Stimulated activated CD8-positive, alpha-beta memory T cell treated with anti-CD3 and anti-CD28 coated beads, Interleukin-4, amount 100 ng/mL, for 1 hour (primary cell): ENCODE measurements around the gene HNRNPC.
"Not testable (repeated sequence)": the region's sequence is repeated elsewhere in the genome, so short reads cannot be mapped to it uniquely, and the experiment has no call there.

Source experiments
- DNase-seq, 2 donors: peaks; one replicate each; pipeline ENCODE4 v3.0.0-alpha.2; 2020; ENCODE audit warnings: low read depth in 2 of 2, low spot score in 1 of 2

HNRNPC gene

DNA sequence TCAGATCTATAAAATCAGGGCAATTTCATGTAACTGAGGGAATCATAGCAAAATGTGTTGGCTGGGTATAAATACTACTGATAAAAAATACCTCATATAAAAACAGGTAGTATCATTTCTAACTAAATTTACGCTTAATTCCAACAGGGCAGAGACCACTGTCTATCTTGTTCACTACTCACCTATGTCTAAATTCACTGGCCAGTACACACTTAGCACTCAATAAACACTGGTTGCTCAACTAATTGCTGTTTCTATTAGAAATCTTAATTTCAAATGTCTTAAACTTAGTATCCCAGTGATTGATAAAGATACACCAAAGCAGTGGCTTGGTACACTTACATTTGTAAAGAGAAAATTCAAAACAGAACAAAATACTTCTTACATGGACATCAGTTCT, 55.6 kb downstream of the HNRNPC start:
- DNase-seq = no peak

DNA sequence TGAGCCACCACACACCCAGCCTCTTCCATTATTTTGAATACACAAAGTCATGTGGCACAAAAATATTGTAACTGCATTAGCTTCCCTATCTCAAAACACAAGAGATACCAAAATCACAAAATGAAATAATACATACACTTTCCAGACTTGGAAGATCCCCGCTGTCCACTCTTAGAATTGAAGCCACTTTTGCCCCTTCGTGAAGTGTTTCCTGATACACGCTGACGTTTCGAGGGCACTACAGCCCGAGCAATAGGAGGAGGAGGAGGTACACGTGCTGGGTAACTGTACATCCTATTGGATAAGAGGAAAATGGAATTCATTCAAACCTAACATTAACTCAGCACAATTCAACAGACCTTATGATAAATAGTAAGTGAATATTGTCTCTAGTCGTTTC, 56.4 kb downstream of the HNRNPC start:
- not testable (repeated sequence) for DNase-seq

DNA sequence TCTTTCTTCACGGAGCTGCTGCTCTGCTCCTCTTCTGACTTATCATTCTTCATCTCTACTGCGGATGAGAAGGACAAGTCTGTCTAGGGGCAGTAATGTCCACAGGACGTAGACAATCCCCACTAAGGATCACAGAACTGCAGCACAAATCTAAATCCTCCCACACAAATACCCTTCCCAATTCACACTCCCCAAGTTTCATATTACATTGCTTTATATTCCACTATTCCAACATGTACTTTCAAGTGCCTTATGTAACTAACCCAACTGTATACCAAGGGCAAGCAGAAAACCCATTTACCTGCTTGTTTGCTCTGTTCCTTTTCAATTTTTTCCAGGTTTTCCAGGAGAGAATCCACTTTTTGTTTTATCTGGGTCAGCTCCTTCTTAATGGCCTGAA, 57.7 kb downstream of the HNRNPC start:
- no peak for DNase-seq

- DNase-seq = no peak
These were observed 59.2 kb downstream of the HNRNPC start for GRCh38 chr14:21210023-21210422.

DNA sequence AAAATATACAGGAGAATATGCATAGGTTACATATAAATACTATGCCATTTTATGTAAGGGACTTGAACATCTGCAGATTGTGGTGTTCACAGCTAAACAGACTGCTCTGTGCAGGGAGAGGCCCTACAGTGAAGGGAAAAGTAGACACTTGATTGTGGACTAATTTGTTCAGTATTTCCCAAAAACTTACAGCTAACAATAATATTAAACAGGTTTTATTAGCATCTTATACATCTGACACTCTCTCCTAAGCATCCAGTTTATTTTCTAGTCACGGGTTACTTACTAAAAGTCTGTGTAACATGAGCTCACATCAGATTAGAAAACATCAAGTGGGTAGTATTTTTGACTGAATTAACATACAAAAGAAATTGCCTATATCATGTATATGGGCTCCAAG, 60.1 kb downstream of the HNRNPC start:
- no peak for DNase-seq

DNA sequence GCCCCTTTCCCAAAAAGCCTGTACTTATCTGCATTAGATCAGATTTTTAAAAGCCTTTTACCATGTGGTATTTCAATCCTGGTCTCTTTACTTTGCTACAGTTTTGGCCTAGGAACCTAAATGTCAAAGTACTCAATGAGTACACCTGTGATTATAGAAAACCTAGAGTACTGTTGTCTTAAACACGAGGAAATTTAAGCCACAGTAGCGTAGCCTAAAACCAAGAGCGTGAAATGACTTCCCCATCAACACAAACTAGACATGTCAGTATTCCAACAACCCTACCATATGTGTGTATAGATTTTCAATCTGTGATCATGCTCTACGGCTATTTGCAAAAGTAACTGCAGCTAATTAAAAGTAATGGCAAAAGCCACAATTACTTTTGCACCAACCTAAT, 60.7 kb downstream of the HNRNPC start:
- DNase-seq = no peak

DNA sequence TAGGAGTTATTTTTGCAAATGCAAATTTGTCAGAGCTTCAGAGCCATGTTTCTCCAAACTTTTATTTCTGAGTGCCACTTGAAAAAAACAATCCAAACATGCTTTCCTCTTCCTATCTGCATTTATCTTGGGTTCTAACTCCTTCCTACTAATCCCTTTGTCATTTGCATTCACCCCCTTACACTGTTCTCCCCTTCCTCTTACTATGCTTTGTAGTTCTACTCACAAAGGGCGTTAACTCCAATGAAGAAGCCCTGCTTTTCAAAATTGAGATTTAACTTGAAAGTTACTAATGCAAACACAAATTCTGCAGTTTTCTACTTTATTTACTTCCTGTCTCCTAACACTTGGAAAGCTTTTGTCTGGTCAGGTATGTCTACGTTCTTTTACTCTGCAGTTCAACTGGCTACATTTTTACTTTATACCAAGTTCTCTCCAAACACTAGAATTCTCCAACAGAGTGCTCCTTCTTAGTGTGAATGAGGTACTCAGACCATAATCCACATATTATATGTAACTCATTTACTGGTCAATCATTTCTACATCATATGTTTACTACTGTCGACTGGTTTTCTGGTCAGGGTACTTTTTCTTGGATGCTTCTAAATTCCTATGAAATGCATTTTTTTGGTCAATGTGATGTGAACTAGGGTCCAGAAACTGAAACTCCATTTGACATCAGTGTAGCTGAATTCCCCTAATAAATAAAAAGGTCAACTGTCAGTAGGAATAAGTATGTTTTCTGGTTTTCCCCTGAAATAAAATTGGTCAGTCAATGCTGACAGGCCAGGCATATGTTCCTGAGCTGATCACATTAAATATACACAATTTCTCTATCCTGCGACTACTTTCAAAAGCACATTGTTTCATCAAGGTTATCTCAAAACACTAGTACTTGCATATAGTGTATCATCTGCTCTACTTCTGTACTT, 62.2 kb downstream of the HNRNPC start:
- DNase-seq = no peak

GRCh38 chr14:21205678-21206581, 63.3 kb downstream of the HNRNPC start:
- no peak for DNase-seq

DNA sequence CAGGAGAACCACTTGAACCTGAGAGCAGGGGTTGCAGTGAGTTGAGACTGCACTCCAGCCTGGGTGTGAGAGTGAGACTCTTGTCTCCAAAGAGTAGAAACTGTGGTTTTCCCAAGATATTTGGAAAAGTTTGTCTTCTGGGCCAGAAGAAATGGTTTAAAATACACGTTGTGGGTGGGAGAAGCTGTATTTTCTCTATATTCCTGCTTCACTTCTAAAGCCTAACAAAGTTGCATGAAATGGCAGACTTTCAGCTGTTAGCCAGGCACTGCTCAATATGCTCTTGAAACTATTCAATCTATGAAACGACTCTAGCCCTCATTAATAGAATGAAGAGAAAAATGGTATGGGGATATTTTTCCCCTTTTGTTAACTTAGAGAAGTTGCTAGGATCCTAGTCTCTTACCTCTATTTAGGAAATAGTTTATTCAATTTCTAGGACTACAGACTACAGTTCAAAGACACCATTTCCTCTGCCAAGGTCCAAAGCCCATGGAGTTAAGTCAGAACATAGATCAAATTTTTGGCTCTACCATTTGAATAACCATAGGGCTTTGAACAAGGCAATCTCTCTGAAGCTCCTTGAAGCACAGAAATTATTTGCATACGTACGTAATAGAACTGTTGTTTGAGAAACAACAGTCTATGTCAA, 64.1 kb downstream of the HNRNPC start:
- DNase-seq = no peak

GRCh38 chr14:21204167-21205025, 64.8 kb downstream of the HNRNPC start:
- no peak for DNase-seq

DNA sequence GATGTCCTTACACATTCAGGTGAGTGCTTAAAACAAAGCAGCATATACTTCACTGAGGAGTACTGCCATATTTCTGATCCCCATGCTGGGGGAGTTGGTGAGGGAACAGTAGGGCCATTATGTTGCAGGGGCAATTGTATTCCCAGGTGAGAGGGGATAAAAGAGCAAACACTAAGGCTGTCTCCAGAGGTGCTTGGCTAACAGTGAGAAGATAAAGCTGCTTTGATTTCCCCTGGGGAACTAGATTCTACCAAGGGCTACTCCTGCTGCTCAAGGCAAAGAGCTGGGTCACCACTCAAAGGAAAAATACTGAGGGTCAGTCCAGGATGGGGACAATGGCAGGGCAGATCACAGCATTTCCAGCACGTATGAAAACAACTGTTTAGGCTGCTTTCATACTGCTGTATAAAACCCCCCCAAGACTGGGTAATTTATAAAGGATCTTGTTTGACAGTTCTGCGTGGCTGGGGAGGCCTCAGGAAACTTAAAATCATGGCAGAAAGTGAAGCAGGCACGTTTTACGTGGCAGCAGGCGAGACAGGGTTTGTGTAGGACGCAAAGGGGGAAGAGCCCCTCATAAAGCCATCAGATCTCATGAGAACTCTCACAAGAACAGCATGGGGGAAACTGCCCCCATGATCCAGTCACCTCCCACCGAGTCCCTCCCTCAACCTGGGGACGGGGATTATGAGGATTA, 65.6 kb downstream of the HNRNPC start:
- no peak for DNase-seq

DNA sequence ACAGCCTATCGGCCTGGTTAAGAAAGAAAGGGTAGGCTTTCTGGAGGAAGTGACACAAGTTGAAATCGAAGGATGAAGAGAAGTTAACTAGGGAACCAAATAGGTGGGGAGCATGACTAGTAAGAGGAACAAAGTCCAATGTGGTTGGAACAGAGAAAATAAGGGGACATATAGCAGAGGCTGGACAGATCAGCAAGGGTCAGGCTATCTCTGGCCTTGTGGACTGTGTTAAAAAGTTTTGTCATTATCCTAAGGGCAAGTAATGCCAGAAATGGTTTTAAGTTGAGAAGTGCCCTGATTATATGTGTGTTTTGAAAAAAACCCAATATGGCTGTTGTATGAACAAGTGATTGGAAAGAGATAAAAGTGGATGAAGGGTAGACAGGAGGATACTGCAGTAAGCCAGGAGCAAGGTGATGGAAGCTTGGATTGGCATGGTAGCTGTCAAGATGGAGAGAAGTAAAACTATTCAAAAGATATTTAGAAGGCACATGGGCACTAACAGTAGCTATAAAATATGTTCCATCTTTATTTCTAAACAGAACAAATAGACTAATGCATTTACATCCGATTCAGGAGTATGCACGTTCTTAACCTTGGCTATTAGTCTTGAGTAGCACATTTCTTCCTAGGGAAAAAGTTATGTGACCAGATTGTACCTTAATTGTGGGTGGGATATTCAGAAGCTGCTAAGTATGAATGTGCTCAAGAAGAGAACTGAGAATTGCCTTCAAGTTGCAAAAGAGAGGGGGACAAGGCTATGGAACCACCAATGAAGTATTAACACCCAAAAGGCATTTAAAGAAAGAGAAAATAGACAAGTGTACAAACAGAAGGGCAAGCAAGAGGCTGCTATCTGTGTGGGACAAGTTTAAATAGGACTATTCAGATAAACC, 66.5 kb downstream of the HNRNPC start:
- no peak for DNase-seq

DNA sequence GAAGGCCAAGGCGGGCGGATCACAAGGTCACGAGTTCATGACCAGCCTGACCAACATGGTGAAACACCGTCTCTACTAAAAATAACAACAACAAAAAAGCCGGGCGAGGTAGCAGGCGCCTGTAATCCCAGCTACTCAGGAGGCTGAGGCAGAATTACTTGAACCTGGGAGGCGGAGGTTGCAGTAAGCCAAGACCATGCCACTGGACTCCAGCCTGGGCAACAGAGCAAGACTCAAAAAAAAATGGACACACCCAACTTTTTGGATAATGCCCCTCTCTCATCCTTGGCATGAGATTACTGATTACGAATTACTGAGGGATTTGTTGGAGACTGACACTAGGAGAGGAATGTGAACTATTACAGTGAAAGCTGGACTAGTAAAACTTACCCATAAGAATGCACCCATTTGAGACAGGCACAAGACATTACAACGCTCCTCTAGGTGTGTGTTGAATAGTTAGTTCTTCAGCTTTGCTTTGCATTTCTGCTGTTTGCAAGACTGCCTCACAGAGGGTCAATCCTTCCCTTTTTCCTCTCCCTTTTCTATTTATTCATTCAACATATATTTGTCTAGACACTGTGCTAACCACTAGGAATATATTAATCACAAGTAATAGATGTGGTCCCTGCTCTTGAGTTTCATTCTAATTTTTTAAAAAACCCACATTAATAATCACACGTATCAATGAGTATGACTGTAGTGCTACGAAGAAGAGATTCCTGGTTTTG, 67.3 kb downstream of the HNRNPC start:
- no peak for DNase-seq

DNA sequence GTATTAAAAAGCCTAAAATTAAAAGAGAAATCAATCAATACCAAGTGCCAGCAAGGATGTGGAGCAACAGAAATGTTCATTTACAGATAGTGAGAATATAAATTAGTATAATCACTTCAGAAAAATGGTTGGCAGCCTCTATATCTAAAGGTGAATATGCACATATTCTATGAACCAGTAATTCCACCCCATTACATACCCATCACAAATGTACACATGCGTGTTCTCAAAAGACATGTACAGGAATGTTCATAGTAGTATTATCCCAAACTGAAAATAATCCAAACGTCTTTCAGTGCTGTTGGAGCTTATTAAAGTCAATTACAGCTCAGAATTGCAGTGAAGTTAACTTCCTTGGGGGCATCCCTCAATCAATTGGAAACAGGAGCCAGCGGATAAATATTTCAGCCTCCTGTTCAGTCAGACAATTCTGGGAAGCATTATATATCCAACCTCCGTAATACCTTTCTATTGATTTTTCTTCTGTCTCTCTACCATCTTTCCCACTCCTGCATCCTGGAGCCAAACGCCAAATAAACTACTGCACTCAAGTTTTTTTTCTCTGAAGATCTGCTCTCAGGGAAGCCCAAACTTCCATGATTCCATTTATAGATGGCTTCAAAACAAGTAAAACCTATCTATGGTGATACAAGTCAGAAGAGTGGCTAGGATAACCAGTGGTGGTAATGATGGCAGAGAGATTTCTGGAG, 68.3 kb downstream of the HNRNPC start:
- DNase-seq = no peak

DNA sequence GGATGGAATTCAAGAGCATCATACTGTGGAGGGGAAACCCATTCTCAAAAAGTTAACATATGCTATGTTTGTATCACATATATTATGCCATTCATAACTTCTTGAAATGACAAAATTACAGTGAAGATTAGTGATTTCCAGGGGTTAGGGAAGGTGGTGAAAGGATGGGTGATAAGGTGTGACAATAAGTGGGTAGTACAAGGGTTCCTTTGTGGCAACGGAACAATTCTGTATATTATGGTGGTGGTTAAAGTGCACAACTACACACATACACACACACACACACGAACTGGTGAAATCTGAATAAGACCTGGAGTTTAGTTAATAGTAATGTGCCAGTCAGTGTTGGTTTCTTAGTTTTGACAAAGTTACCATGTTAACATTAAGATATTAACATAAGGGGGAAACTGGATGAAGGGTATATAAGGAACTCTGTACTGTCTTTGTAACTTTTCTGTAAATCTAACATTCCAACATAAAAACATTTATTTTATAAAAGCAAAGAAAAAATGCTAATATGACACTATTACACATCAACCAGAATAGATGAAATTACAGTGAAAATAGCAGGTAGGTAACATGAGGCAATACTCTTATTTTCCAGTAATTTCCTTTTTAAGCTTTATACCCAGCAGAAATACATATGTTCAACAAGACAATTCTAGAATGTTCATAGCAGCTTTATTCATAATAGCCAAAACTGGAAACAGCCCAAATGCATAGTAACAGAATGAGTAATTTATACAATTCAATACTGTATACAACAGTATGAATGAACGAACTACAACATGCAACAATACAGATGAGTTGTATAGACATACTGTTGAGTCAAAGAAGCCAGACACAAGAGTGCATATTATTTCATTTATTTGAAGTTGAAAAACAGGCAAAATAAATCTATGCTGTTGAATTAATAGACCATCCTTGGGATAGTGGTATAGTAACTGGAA, 69.4 kb downstream of the HNRNPC start:
- no peak for DNase-seq

GRCh38 chr14:21197418-21198205, 71.6 kb downstream of the HNRNPC start:
- no peak for DNase-seq
